Fibroblast of the aortic adventitia (primary cell): ENCODE data around the gene HNRNPK. TPM values are rescaled to one million over a fixed set of nuclear protein-coding genes. Genes with fewer than 3 reads are reported as not detected.

ENCODE experiments used
- DNase-seq: peaks from one replicate; pipeline ENCODE4 v3.0.0-alpha.2; 2010; ENCODE audit warnings: low read depth
- H3K4me3 ChIP-seq: 2 replicates; pipeline ENCODE4 v1.5.1; 2011; ENCODE audit warnings: low read depth, mild to moderate bottlenecking, control low read depth, low read length, moderate library complexity
- total RNA-seq: library from RNA; depleted of rRNA; stranded (reverse); fragments of >200 nt; gene quantifications from 2 replicates; pipeline ENCODE4 v1.2.3, GENCODE V29; 2012; ENCODE audit warnings: low replicate concordance
- TF ChIP-seq, protein P1 (sequence below): IDR thresholded peaks from 2 replicates; pipeline ENCODE4 v1.5.1; 2011; ENCODE audit warnings: mild to moderate bottlenecking, low read length, control low read depth, inconsistent platforms; ENCODE audit not compliant: insufficient read depth

Gene HNRNPK
- 207 and 445 TPM in 2 replicates for total RNA-seq

DNA sequence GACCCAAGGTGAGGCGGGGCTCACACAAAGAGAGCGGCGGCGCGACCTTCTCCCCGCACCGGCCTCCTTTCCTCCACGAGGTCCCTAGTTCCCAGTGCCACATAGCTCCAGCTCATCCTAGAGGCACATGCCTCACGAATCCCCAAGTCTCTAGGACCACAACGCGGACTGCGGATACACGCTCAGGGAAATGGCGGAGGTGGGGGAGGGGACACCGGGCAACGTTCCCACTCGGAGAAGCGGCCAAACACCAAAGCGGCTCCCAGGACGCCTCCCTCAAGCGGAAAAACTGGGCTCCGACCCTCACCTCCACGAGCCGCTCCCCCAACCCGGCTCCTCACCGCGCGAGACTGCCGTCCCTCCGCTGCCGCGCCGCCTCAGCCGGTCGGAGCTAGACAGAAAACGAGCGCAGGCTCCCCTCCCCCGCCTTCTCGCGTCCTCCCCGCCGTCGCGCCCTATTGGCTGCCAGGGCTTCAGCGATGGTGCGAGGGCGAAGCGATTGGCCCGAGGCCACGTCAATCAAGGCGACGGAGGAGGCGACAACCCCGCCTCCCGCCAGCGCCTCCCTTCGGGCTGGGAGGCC is at the start of gene HNRNPK:
Gene HNRNPK, minus strand, starts transcription at position 404 of the 583 bp plus-strand sequence. CDS start 1,963 bp downstream, outside the sequence.
- TF ChIP-seq, protein P1, sequence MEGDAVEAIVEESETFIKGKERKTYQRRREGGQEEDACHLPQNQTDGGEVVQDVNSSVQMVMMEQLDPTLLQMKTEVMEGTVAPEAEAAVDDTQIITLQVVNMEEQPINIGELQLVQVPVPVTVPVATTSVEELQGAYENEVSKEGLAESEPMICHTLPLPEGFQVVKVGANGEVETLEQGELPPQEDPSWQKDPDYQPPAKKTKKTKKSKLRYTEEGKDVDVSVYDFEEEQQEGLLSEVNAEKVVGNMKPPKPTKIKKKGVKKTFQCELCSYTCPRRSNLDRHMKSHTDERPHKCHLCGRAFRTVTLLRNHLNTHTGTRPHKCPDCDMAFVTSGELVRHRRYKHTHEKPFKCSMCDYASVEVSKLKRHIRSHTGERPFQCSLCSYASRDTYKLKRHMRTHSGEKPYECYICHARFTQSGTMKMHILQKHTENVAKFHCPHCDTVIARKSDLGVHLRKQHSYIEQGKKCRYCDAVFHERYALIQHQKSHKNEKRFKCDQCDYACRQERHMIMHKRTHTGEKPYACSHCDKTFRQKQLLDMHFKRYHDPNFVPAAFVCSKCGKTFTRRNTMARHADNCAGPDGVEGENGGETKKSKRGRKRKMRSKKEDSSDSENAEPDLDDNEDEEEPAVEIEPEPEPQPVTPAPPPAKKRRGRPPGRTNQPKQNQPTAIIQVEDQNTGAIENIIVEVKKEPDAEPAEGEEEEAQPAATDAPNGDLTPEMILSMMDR = peak; percentile 7
- H3K4me3 ChIP-seq = peak within 1 kb of the TSS; percentile 99
- DNase-seq = peak; percentile 99

DNA sequence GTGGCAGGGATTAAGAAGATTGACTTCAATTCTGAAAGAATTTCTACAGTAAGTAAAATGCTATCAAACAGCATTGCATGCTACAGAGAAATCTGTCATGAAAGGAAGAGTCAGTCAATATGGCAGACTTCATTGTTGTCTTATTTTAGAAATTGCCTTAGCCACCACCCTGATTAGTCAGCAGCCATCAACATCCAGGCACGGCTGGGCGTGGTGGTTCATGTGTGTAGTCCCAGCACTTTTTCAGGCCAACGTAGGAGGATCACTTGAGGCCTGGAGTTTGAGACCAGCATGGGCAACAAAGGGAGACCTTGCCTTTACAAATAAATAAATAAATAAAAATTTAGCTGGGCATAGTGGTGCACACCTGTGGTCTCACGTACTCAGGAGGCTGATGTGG is 47.2 kb upstream of the HNRNPK start:
- no peak overlapping the region for H3K4me3 ChIP-seq
- peak; percentile 4 for DNase-seq
- TF ChIP-seq, protein P1 = no peak

GRCh38 chr9:84024041-84024575 is 44.1 kb upstream of the HNRNPK start:
- H3K4me3 ChIP-seq = no peak overlapping the region
- TF ChIP-seq, protein P1 = no peak
- no peak for DNase-seq

DNA sequence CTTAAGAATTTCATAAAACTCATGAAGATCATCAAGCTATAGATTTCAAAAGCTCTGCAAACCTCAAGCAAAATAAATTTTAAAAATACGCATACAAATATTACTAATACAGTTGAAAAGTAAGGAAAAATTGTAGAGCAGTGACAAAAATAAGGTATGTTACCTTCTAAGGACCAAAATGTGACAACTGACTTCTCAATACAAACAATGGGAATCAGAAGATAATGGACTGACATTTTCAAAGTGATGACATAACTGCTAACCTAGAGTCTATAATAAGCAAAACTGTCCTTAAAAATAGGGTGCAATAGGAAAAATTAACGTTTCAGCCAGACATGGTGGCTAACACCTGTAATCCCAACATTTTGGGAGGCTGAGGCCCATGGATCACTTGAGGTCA is 27.6 kb upstream of the HNRNPK start:
- TF ChIP-seq, protein P1 = no peak
- no peak for DNase-seq
- H3K4me3 ChIP-seq = no peak overlapping the region

- H3K4me3 ChIP-seq = no peak overlapping the region
- TF ChIP-seq, protein P1 = no peak
- no peak for DNase-seq
These were observed 23.2 kb upstream of the HNRNPK start for GRCh38 chr9:84003246-84003645.

- TF ChIP-seq, protein P1 = no peak
- H3K4me3 ChIP-seq = no peak overlapping the region
- peak; percentile 42 for DNase-seq
These were observed 22.3 kb upstream of the HNRNPK start for GRCh38 chr9:84002344-84002743.

GRCh38 chr9:84001621-84002020 is 21.6 kb upstream of the HNRNPK start:
- no peak overlapping the region for H3K4me3 ChIP-seq
- DNase-seq = no peak
- TF ChIP-seq, protein P1 = no peak
